ENCODE results near the gene AMACR. TPM values are rescaled to one million over a fixed set of nuclear protein-coding genes. Genes with fewer than 3 reads are reported as not detected.

Gene AMACR
- total RNA-seq, 1 donor: 19.1 TPM

GRCh38 chr5:34030048-34030447, 22.2 kb upstream of the AMACR start:
- DNase-seq (ENCODE audit: low read depth): peak; percentile 43

GRCh38 chr5:34028349-34028748, 20.5 kb upstream of the AMACR start:
- no peak for TF ChIP-seq CTCF (IDR thresholded peaks at IDR 0.05; ENCODE audit: insufficient read depth, low read length)
- DNase-seq (ENCODE audit: low read depth): no peak
- H3K4me3 ChIP-seq (ENCODE audit: low read depth, low read length): no peak overlapping the region

More at GRCh38 chr5:34030048-34030447, 22.2 kb upstream of the AMACR start:
- TF ChIP-seq CTCF (IDR thresholded peaks at IDR 0.05; ENCODE audit: insufficient read depth, low read length): no peak
- no peak overlapping the region for H3K4me3 ChIP-seq (ENCODE audit: low read depth, low read length)

- no peak for DNase-seq (ENCODE audit: low read depth)
- no peak overlapping the region for H3K4me3 ChIP-seq (ENCODE audit: low read depth, low read length)
- no peak for TF ChIP-seq CTCF (IDR thresholded peaks at IDR 0.05; ENCODE audit: insufficient read depth, low read length)
Measured at GRCh38 chr5:34026089-34026761, 18.4 kb upstream of the AMACR start.

- no peak overlapping the region for H3K4me3 ChIP-seq (ENCODE audit: low read depth, low read length)
- no peak for TF ChIP-seq CTCF (IDR thresholded peaks at IDR 0.05; ENCODE audit: insufficient read depth, low read length)
- peak; percentile 78 for DNase-seq (ENCODE audit: low read depth)
Measured at GRCh38 chr5:34022121-34022705, 14.4 kb upstream of the AMACR start.

- TF ChIP-seq CTCF (IDR thresholded peaks at IDR 0.05; ENCODE audit: insufficient read depth, low read length): no peak
- no peak for DNase-seq (ENCODE audit: low read depth)
Measured at GRCh38 chr5:34021334-34021733, 13.5 kb upstream of the AMACR start.

GRCh38 chr5:34020726-34021125, 12.9 kb upstream of the AMACR start:
- DNase-seq (ENCODE audit: low read depth): no peak
- TF ChIP-seq CTCF (IDR thresholded peaks at IDR 0.05; ENCODE audit: insufficient read depth, low read length): no peak
- no peak overlapping the region for H3K4me3 ChIP-seq (ENCODE audit: low read depth, low read length)

More at GRCh38 chr5:34021334-34021733, 13.5 kb upstream of the AMACR start:
- H3K4me3 ChIP-seq (ENCODE audit: low read depth, low read length): no peak overlapping the region

Data from fibroblast of the aortic adventitia (primary cell).